GM23338 (cell line): ENCODE results near the gene PARD3. TPM values are rescaled to one million over a fixed set of nuclear protein-coding genes. Genes with fewer than 3 reads are reported as not detected.
A peak's percentile ranks its signal among the peaks of the same experiment; 100 is the strongest.

ENCODE experiments used
- ATAC-seq: fragments of 200-7000 bp; cut with Tn5 transposase; 3 replicates; pipeline ENCODE4 v1.9.1; 2020
- DNase-seq: peaks from one replicate; pipeline ENCODE4 v3.0.0-alpha.2; 2015; ENCODE audit warnings: low spot score
- H2AFZ ChIP-seq: fragments of 200-600 bp; sonication (generic); 2 replicates; pipeline ENCODE4 v1.8.0; 2016; ENCODE audit warnings: antibody characterized with exemption, mild to moderate bottlenecking, moderate library complexity
- H3F3A ChIP-seq: fragments of 200-600 bp; sonication (generic); replicated peaks from 2 replicates; pipeline ENCODE4 v1.8.0; 2017; ENCODE audit warnings: antibody characterized with exemption, mixed run types, low read depth
- H3K27ac ChIP-seq: fragments of 200-600 bp; sonication (generic); 2 replicates; pipeline ENCODE4 v1.6.1; 2016; ENCODE audit warnings: low read depth
- H3K27me3 ChIP-seq: fragments of 200-600 bp; sonication (generic); 2 replicates; pipeline ENCODE4 v1.8.0; 2016; ENCODE audit warnings: mild to moderate bottlenecking, mixed run types, moderate library complexity; ENCODE audit not compliant: insufficient read depth
- H3K36me3 ChIP-seq: fragments of 200-600 bp; sonication (generic); 2 replicates; pipeline ENCODE4 v1.8.0; 2016; ENCODE audit warnings: mild to moderate bottlenecking; ENCODE audit not compliant: insufficient read depth
- H3K4me1 ChIP-seq: fragments of 200-600 bp; sonication (generic); 2 replicates; pipeline ENCODE4 v1.8.0; 2016; ENCODE audit warnings: mild to moderate bottlenecking, moderate library complexity; ENCODE audit not compliant: insufficient read depth
- H3K4me2 ChIP-seq: fragments of 200-600 bp; sonication (generic); 2 replicates; pipeline ENCODE4 v1.7.1; 2017; ENCODE audit warnings: mixed run types
- H3K4me3 ChIP-seq: fragments of 200-600 bp; sonication (generic); 2 replicates; pipeline ENCODE4 v1.6.1; 2016; ENCODE audit warnings: mixed run types
- H3K79me2 ChIP-seq: fragments of 200-600 bp; sonication (generic); replicated peaks from 2 replicates; pipeline ENCODE4 v1.8.0; 2017; ENCODE audit warnings: mild to moderate bottlenecking; ENCODE audit not compliant: insufficient read depth
- H3K9me2 ChIP-seq: fragments of 200-600 bp; sonication (generic); 2 replicates; pipeline ENCODE4 v1.8.0; 2017; ENCODE audit not compliant: insufficient read depth
- H4K20me1 ChIP-seq: fragments of 200-600 bp; sonication (generic); replicated peaks from 2 replicates; pipeline ENCODE4 v1.8.0; 2017; ENCODE audit warnings: mild to moderate bottlenecking; ENCODE audit not compliant: insufficient read depth
- H3K27ac Mint-ChIP-seq: 2 replicates; pipeline ENCODE4 v1.8.0; 2020; ENCODE audit warnings: inconsistent platforms, mild to moderate bottlenecking, moderate library complexity, mixed read lengths
- H3K27me3 Mint-ChIP-seq: 3 replicates; pipeline ENCODE4 v1.8.0; 2022; ENCODE audit warnings: low read depth, mild to moderate bottlenecking, moderate library complexity, mixed read lengths, inconsistent platforms; ENCODE audit not compliant: insufficient read depth, poor library complexity
- H3K36me3 Mint-ChIP-seq: 3 replicates; pipeline ENCODE4 v1.8.0; 2021; ENCODE audit warnings: low read depth, mild to moderate bottlenecking, inconsistent platforms, moderate library complexity, mixed read lengths
- H3K4me1 Mint-ChIP-seq: 3 replicates; pipeline ENCODE4 v1.8.0; 2020; ENCODE audit warnings: mild to moderate bottlenecking, inconsistent platforms, mixed read lengths
- H3K4me3 Mint-ChIP-seq: 3 replicates; pipeline ENCODE4 v1.8.0; 2021; ENCODE audit warnings: moderate library complexity, mild to moderate bottlenecking, inconsistent platforms, mixed read lengths
- H3K9me3 Mint-ChIP-seq: 3 replicates; pipeline ENCODE4 v1.8.0; 2020; ENCODE audit warnings: moderate library complexity, mild to moderate bottlenecking, inconsistent platforms, mixed read lengths
- CREB1 ChIP-seq: fragments of 250-450 bp; sonication (Bioruptor Pico); IDR thresholded peaks from 2 replicates; pipeline ENCODE4 v1.5.0; 2020; ENCODE audit warnings: low read depth, mild to moderate bottlenecking, moderate library complexity
- CTCF ChIP-seq, 2 experiments: fragments of 200-600 bp in 1 of 2; sonication (generic) in 1 of 2; conservative IDR thresholded peaks; 2 replicates each; pipeline versions ENCODE4 v1.5.1 to v1.6.1; 2016 to 2017; ENCODE audit warnings: antibody characterized with exemption in 2 of 2, low read depth in 2 of 2, mild to moderate bottlenecking in 2 of 2, moderate library complexity in 1 of 2
- EZH2 ChIP-seq: fragments of 200-600 bp; sonication (generic); IDR thresholded peaks from one replicate; pipeline ENCODE4 v1.8.0; 2017; ENCODE audit warnings: antibody characterized with exemption, mild to moderate bottlenecking, low read depth; ENCODE audit not compliant: unreplicated experiment
- JUNB ChIP-seq: IDR thresholded peaks from one replicate; pipeline ENCODE4 v1.6.1; 2016; ENCODE audit warnings: antibody characterized with exemption; ENCODE audit not compliant: unreplicated experiment
- NANOG ChIP-seq: IDR thresholded peaks from 2 replicates; pipeline ENCODE4 v1.6.1; 2016; ENCODE audit warnings: antibody characterized with exemption, borderline replicate concordance
- POLR2AphosphoS5 ChIP-seq: IDR thresholded peaks from 2 replicates; pipeline ENCODE4 v1.6.1; 2016; ENCODE audit warnings: antibody characterized with exemption, low read depth
- STAT1 ChIP-seq: IDR thresholded peaks from one replicate; pipeline ENCODE4 v1.6.1; 2016; ENCODE audit warnings: antibody characterized with exemption; ENCODE audit not compliant: unreplicated experiment
- ZNF114 ChIP-seq: fragments of 250-450 bp; sonication (Bioruptor Pico); IDR thresholded peaks from 2 replicates; pipeline ENCODE4 v1.5.0; 2020; ENCODE audit warnings: mild to moderate bottlenecking, moderate library complexity
- ZNF331 ChIP-seq: fragments of 250-450 bp; sonication (Bioruptor Pico); IDR thresholded peaks from 2 replicates; pipeline ENCODE4 v1.5.0; 2020; ENCODE audit warnings: low read depth, mild to moderate bottlenecking, moderate library complexity
- polyA plus RNA-seq: library from polyadenylated mRNA; unstranded; fragments of >200 nt; fragmentation: Nextera tagmentation; extraction: Ambion mirVana; gene quantifications from 2 replicates; pipeline ENCODE4 v1.2.1, GENCODE V29; 2016
- total RNA-seq: library from RNA; depleted of rRNA; stranded (reverse); fragments of >200 nt; shearing (Covaris generic); gene quantifications from 2 replicates; pipeline ENCODE4 v1.2.3, GENCODE V29; 2014
- TF ChIP-seq, protein P1 (sequence below): fragments of 250-450 bp; sonication (Bioruptor Pico); IDR thresholded peaks from 2 replicates; pipeline ENCODE4 v1.5.0; 2020; ENCODE audit warnings: mild to moderate bottlenecking, moderate library complexity

Gene PARD3
- total and polyA plus RNA-seq, 2 experiments from 2014 or later, result 30.2 to 51.4 TPM

- Histone ChIP-seq H3F3A (no peaks in the 10 kb centered on the region), H3K9me2 (peaks cover 4% of the 10 kb centered on the region; the same call in 1 of the 2 replicates), H3K4me3 (no peak overlapping the region), H2AFZ (no peak overlapping the region), H3K79me2 (no peaks in the 10 kb centered on the region), H3K27ac (no peak overlapping the region), H3K4me2 (no peak overlapping the region), H3K27me3 (no peaks in the 10 kb centered on the region), H4K20me1 (no peaks in the 10 kb centered on the region), H3K36me3 (no peaks in the 10 kb centered on the region), H3K4me1 (no peaks in the 10 kb centered on the region)
- no peaks in the 10 kb centered on the region; the same call in 2 of the 3 replicates for H3K9me3 Mint-ChIP-seq
- peaks cover 6% of the 10 kb centered on the region for H3K27me3 Mint-ChIP-seq
- ATAC-seq (no peak), DNase-seq (no peak)
- H3K36me3 Mint-ChIP-seq, result no peaks in the 10 kb centered on the region; the same call in 2 of the 3 replicates
- H3K27ac Mint-ChIP-seq, result no peak overlapping the region
- TF ChIP-seq ZNF114 (CRISPR knock-in tag), result no peak
- no peak for TF ChIP-seq CREB1 (CRISPR knock-in tag)
- TF ChIP-seq CTCF (conservative IDR thresholded peaks at IDR 0.05; ENCODE audit: low read depth in 2 of 2), result peak; percentile 36 to 51
- no peak for TF ChIP-seq JUNB
- H3K4me1 Mint-ChIP-seq, result no peaks in the 10 kb centered on the region
- no peak overlapping the region for H3K4me3 Mint-ChIP-seq
Measured at GRCh38 chr10:34078017-34078744, 736.9 kb downstream of the PARD3 start.

DNA sequence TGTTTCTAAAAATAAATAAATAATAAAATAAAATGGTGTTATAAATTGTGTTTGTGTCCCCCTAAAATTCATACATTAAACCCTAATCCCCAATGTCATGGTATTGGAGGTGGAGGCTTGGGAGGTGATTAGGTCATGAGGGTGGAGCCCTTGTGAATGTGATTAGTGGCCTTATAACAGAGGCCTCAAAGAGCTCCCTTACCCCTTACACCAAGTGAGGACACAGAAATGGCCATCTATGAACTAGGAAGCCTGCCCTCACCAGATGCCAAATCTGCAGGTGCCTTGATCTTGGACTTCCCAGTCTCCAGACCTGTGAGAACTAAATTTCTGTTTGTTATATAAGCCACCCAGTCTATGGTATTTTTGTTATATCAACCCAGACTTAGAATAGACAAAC, 738.7 kb downstream of the PARD3 start:
- H3K36me3 Mint-ChIP-seq, result no peaks in the 10 kb centered on the region; the same call in 2 of the 3 replicates
- ATAC-seq, result no peak
- no peaks in the 10 kb centered on the region for H3K9me3 Mint-ChIP-seq

More for the DNA sequence above, 738.7 kb downstream of the PARD3 start:
- Histone ChIP-seq H3K4me1 (no peaks in the 10 kb centered on the region), H3K27ac (no peak overlapping the region), H2AFZ (no peak overlapping the region), H3K36me3 (no peaks in the 10 kb centered on the region), H3K27me3 (no peaks in the 10 kb centered on the region), H3K4me3 (no peak overlapping the region), H3K9me2 (peaks cover 4% of the 10 kb centered on the region; the same call in 1 of the 2 replicates), H3K79me2 (no peaks in the 10 kb centered on the region), H3K4me2 (no peak overlapping the region), H4K20me1 (no peaks in the 10 kb centered on the region), H3F3A (no peaks in the 10 kb centered on the region)
- DNase-seq, result no peak
- Mint-ChIP-seq H3K4me1 (no peaks in the 10 kb centered on the region), H3K27me3 (peaks cover 5% of the 10 kb centered on the region), H3K4me3 (no peak overlapping the region), H3K27ac (no peak overlapping the region)
- TF ChIP-seq ZNF331 (CRISPR knock-in tag) (no peak), ZNF114 (CRISPR knock-in tag) (no peak), STAT1 (no peak), NANOG (no peak), EZH2 (no peak), POLR2AphosphoS5 (no peak)
- TF ChIP-seq, protein P1, sequence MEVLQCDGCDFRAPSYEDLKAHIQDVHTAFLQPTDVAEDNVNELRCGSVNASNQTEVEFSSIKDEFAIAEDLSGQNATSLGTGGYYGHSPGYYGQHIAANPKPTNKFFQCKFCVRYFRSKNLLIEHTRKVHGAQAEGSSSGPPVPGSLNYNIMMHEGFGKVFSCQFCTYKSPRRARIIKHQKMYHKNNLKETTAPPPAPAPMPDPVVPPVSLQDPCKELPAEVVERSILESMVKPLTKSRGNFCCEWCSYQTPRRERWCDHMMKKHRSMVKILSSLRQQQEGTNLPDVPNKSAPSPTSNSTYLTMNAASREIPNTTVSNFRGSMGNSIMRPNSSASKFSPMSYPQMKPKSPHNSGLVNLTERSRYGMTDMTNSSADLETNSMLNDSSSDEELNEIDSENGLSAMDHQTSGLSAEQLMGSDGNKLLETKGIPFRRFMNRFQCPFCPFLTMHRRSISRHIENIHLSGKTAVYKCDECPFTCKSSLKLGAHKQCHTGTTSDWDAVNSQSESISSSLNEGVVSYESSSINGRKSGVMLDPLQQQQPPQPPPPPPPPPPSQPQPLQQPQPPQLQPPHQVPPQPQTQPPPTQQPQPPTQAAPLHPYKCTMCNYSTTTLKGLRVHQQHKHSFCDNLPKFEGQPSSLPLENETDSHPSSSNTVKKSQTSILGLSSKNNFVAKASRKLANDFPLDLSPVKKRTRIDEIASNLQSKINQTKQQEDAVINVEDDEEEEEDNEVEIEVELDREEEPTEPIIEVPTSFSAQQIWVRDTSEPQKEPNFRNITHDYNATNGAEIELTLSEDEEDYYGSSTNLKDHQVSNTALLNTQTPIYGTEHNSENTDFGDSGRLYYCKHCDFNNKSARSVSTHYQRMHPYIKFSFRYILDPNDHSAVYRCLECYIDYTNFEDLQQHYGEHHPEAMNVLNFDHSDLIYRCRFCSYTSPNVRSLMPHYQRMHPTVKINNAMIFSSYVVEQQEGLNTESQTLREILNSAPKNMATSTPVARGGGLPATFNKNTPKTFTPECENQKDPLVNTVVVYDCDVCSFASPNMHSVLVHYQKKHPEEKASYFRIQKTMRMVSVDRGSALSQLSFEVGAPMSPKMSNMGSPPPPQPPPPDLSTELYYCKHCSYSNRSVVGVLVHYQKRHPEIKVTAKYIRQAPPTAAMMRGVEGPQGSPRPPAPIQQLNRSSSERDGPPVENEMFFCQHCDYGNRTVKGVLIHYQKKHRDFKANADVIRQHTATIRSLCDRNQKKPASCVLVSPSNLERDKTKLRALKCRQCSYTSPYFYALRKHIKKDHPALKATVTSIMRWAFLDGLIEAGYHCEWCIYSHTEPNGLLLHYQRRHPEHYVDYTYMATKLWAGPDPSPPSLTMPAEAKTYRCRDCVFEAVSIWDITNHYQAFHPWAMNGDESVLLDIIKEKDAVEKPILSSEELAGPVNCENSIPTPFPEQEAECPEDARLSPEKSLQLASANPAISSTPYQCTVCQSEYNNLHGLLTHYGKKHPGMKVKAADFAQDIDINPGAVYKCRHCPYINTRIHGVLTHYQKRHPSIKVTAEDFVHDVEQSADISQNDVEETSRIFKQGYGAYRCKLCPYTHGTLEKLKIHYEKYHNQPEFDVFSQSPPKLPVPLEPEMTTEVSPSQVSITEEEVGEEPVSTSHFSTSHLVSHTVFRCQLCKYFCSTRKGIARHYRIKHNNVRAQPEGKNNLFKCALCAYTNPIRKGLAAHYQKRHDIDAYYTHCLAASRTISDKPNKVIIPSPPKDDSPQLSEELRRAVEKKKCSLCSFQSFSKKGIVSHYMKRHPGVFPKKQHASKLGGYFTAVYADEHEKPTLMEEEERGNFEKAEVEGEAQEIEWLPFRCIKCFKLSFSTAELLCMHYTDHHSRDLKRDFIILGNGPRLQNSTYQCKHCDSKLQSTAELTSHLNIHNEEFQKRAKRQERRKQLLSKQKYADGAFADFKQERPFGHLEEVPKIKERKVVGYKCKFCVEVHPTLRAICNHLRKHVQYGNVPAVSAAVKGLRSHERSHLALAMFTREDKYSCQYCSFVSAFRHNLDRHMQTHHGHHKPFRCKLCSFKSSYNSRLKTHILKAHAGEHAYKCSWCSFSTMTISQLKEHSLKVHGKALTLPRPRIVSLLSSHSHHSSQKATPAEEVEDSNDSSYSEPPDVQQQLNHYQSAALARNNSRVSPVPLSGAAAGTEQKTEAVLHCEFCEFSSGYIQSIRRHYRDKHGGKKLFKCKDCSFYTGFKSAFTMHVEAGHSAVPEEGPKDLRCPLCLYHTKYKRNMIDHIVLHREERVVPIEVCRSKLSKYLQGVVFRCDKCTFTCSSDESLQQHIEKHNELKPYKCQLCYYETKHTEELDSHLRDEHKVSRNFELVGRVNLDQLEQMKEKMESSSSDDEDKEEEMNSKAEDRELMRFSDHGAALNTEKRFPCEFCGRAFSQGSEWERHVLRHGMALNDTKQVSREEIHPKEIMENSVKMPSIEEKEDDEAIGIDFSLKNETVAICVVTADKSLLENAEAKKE (CRISPR knock-in tag), result no peak
